GM18858 (cell line): ENCODE data around the gene MED20.

ENCODE experiments used
- ATAC-seq: cut with Tn5 transposase; IDR thresholded peaks from one replicate; pipeline ENCODE4 v1.9.1; 2021; ENCODE audit not compliant: unreplicated experiment

Gene MED20

DNA sequence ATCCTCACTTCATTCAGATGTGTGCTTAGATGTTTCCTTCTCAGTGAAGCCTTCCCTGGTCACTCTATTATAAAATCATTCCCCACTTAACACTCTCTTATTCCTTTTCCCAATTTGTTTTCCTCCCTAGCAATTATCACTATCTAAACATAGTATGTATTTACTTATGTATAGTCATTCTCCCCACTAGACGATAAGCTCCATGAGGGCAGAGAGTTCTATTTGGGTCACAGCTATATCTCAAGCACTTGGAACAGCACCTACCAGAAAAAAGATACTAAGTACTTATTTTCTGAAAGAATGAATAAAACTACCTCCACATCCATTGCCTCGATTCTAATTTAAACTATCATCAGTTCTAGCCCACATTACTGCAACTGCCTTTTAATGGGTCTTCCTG, 62.2 kb downstream of the MED20 start:
- ATAC-seq: no peak
